HG02840 (cell line): ENCODE results near the gene FREM2.

Experiments
- ATAC-seq: cut with Tn5 transposase; IDR thresholded peaks from one replicate; pipeline ENCODE4 v1.9.1; 2021; ENCODE audit warnings: mild to moderate bottlenecking, moderate library complexity, moderate number of reproducible peaks; ENCODE audit not compliant: unreplicated experiment, low FRiP score

Gene FREM2

GRCh38 chr13:38685431-38685830 is 1.4 kb upstream of the FREM2 start:
- ATAC-seq = no peak

DNA sequence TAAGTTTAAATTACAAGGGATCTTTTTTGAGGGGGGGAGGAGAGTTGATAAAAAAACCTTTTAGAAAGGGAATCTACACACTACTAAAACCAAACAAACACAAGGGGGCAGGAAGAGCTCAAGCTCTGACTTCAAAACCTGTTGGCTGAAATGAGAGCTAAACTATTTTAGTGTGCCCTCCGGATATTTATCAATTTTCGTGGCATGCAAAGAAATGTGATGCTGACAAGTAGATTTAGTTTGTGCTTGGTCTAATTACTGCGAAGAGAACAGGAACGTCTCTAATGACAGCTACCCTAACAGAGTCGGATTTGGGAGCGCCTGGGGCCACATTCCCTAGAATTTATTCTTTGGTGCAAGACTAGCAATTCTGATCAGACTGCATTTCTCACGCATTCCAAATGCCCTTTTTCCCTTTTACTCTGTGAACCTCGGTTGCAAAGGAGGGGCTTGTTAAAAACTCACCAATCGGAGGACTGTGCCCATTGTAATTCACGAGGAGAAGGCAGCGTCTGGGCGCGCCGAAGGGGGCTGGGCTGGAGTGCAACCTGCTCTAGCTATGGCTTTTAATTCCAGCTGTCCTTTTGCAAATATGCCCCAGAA is 802 bp upstream of the FREM2 start:
- no peak for ATAC-seq

DNA sequence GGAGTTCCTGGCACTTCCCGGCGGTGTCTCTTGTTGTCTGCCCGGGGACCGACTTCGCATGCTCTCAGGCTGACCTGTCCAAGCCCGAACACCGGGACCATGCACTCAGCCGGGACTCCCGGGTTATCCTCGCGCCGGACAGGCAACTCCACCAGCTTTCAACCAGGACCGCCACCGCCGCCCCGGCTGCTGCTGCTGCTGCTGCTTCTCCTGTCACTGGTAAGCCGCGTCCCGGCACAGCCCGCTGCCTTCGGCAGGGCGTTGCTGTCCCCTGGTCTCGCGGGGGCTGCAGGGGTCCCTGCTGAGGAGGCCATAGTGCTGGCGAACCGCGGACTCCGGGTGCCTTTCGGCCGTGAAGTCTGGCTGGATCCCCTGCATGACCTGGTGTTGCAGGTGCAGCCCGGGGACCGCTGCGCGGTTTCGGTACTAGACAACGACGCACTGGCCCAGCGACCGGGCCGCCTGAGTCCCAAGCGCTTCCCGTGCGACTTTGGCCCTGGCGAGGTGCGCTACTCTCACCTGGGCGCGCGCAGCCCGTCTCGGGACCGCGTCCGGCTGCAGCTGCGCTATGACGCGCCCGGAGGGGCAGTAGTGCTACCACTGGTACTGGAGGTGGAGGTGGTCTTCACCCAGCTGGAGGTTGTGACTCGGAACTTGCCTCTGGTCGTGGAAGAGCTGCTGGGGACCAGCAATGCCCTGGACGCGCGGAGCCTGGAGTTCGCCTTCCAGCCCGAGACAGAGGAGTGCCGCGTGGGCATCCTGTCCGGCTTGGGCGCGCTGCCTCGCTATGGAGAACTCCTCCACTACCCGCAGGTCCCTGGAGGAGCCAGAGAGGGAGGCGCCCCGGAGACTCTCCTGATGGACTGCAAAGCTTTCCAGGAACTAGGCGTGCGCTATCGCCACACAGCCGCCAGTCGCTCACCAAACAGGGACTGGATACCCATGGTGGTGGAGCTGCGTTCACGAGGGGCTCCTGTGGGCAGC is 661 bp downstream of the FREM2 start:
- ATAC-seq = no peak

DNA sequence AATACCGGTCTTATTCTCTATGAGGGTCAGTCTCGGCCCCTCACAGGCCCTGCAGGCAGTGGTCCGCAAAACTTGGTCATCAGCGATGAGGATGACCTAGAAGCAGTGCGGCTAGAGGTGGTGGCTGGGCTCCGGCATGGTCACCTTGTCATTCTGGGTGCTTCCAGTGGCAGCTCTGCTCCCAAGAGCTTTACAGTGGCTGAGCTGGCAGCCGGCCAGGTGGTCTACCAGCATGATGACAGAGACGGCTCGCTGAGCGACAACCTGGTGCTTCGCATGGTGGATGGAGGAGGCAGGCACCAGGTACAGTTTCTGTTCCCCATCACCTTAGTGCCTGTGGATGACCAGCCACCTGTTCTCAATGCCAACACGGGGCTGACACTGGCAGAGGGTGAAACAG is 1.8 kb downstream of the FREM2 start:
- ATAC-seq = no peak

GRCh38 chr13:38690231-38690630 is 3.4 kb downstream of the FREM2 start:
- no peak for ATAC-seq

DNA sequence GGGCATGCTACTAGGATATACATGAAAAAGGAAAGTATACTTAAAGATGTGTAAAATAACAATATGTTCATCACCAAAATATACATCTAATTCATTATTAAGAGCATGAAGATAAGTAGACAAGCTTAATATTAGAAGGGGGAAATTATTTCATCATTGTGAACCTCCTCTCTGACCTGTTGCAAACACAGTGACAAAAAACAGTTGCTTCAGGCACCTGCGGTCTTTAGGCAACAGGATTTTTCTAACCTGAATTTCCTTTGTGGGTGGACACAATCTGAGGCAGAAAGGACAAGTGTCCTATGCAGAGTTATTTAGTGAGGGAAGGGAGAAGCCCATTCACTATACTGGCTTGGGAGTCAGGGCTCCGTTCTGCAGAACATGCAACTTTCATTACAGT is 6.3 kb downstream of the FREM2 start:
- ATAC-seq = no peak

DNA sequence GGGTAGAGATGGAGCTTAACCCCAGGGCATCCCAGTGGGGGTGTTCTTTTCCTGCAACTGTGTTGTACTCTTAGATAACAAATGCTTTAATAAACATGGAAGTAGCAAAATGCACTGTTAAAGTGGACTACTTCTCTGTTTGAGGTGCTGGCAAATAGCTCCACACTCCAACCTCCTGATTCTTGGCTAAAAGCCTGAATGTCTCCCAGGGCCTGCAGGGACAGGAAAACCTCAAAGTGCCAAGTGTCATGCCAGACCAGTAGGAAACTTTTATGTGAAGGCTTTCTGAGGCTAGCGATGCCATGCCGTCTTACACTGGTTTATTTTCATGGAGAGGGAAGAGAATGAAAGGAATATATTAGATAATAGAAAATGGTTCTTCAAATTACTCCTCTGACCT is 6.8 kb downstream of the FREM2 start:
- no peak for ATAC-seq

- ATAC-seq = no peak
Observed at GRCh38 chr13:38697197-38697596, 10.3 kb downstream of the FREM2 start.

DNA sequence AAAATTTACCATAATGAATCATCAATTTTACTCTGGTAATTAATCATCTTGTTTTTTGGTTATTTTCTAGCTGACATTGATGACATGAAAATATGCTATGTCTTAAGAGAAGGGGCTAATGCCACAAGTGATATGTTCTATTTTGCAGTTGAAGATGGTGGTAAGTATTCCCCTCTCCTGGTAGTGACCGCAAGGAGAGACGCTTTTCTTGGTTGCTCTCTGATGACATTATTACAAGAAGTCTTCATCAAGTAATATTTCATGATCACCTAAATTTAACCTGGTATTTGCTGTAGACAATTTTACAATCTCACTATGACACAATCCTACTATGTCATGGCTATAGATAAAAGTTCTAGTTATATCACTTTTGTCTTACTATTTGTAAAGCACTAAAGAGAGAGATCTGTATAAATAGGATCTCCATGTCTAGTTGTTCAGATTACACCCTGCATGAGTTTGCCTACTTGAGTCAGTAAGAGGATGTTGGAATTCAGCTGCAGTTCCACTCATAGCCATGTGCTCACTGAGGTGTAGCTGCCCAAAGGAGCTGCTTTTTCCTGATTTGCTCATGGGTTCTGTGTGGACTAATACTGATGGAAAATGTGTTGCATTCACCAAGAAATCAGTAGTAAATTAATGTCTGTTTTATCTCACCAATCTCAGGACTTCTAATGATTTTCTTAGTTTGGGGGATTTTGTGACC is 10.9 kb downstream of the FREM2 start:
- ATAC-seq = no peak

DNA sequence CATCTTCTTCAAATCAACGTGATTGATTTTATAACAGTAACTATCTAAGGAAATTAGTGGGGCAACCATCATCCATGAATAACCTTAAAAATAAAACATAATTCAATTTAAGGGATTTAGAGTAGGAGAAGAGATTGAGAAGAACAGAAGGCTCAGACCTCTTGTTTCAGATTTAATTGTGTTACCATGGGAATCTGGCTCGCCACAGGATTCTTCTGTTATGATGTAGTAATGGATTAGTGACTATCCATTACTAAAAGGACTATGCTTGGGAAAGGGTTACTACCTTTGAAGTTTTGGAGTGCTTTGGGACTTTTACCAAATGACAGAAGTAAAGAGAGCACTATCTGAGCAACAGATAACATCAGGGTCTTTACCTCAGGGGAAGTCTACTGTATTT is 13.2 kb downstream of the FREM2 start:
- no peak for ATAC-seq

DNA sequence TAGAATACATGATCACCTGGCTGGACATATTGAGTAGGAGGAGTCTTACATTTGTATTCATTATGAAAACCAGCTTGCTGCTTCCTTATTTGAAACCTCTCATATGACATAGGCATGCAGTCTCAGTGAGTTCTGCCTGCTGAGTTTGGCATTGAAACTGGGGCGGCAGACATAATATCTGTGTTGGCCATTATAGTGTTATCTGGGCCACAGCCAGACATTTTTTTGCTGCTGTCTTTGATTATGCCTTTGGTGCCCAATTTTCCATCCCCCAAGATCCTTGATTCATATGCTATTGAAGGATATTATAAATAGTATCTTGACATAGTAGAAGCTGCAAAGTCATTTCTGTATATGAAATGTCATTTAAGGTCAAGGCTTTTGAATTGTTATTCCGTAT is 15.8 kb downstream of the FREM2 start:
- no peak for ATAC-seq

- no peak for ATAC-seq
Observed at GRCh38 chr13:38703255-38703654, 16.4 kb downstream of the FREM2 start.

DNA sequence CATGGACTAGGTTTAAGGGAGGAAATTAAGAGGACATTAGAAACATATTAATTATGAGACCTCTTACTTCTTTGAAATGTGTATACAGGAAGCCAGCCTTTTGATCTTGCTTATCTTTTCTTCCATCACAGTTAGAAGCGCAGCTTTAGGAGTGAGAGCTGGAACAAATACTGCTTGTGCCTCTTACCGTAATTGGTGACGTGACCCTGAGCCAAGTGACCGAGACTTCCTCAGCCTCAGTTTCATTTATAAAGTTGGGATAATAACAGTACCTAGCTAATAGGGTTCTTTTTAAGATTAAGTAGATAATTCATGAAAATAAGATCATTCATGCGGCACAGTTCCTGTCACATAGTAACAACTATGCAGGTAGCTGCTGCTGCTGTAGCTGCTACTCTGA is 18.5 kb downstream of the FREM2 start:
- no peak for ATAC-seq

DNA sequence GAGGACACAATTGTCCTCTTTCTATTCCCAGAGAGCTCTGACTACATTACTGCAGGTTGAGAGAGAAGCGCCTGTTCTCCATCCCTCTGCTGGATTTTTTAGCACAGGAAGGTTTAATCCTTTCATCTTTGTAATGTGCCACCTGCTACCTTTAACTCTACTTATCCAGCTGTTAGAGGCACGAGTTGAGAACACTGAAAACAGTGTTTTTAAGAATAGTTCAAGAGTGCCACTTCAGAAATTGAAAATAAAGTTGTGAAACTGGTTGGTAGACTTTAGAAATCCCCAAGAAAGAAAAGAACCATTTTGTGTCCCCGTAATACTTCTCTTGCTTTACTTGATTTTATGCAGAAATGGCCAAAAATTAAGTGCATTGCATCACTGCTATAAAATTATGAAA is 20.6 kb downstream of the FREM2 start:
- ATAC-seq = no peak

DNA sequence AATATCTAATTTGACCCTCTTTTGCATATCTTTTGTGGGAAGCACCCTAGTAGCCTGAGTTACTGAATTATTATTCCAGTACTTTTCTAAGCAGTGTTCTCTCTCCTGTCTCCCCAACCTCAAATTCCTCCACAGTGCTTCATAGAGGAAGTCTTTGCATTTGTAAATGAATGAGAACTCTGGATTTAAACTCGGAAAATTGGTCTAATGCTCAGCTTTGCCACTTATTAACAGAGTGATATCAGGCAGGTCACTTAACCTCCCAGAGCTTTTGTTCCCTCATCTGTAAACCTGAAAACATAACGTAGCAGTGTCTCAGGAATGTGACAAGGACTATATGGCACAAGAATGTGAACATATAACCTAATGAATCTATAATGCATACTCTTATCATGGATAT is 26.2 kb downstream of the FREM2 start:
- ATAC-seq = no peak

DNA sequence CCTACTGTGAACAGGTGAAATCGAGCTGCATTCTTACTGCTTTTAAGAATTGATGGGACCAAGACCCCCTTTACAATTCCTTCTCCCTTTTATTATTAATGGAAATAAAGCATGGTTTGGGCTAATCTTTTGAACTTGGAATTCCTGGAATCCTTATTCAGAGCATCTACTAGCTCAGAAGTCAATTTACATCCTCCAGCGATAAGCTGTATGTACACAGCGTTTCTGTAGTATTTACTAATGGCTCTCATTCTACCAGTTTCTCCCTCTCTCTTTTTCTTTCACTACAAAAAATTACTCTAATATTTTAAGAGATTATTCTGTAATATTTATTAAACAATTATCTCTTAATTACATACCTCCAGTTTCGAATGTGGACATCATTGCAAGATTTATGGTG is 31.5 kb downstream of the FREM2 start:
- ATAC-seq = no peak

DNA sequence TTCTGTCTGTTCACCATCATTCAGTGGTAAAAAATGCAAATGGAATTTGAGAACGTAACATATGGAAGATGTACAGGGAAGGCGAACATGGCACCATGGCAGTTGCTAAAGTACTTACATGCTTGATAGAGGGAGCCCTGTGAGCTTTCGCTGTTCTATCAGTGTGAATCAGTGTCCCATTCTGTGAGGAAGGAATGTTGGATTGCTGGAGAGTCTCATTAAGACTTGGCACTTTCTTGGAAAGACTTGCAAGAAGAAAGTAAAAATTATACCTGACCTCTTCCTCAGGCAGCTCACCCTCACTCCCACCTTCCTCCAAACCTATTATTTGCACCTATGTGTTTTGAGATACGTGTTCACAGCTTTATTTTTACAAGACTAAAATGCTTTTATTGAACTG is 43.5 kb downstream of the FREM2 start:
- no peak for ATAC-seq

GRCh38 chr13:38733146-38733545 is 46.3 kb downstream of the FREM2 start:
- ATAC-seq = no peak

GRCh38 chr13:38735665-38736440 is 49.0 kb downstream of the FREM2 start:
- no peak for ATAC-seq

- ATAC-seq = no peak
Observed at GRCh38 chr13:38743466-38743865, 56.6 kb downstream of the FREM2 start.

DNA sequence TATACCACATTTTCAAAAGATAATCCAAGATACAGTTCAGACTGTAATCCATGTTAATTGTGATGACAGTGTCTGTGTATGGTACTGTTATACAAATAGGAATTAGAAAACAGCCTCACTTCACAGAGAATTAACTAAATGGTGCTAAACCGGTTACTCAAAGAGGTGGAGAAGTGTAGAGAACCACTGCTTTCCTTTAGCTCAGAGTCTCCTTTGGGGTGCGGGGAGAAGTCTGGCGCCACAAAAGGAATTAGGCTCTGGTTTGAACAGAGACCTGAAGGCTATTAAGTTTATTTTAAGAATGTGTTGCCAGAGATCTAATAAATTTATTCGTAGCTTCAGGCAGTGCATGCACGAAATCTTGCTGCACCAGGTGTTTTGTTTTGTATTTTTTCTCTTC is 65.8 kb downstream of the FREM2 start:
- ATAC-seq = no peak
